ENCODE data around the gene RMI1.
A peak's percentile ranks its signal among the peaks of the same experiment; 100 is the strongest.

RMI1 gene

DNA sequence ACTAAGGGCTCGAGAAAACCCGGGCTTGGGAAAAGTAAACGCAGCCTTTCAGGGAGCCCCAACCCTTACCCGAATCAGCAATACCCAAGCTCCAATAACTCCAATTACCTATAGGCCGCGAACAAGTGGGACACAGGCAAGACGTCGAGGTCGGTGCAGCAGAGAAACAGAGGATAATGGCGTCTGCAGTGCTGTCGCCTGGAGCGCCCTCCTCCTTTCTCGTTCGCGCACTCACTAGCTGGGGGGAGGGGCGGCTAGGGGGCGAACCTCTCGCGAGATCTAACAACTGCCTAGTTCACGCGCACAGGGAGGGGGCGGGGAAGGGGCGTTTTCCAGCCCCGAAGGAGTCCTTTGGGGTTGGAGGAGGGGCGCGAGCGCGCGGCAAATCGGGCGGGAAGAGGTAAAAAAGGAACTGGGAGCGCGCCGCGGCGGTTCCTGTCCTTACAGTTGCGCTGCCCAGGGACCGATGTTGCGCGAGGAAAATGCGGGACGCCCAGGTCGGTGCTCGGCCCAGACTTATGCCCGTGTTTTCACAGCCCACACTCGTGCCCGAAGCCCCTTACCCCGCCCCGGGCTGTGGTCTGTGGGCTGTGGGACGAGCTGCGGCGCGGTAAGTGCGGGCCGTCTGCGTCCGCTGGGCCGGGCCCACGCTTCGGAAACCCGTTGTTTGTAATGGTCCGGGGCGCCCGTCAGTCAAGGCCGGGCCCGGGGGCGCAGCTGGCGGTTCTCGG is at the start of gene RMI1:
Gene RMI1 (plus strand): TSS at position 411 of the 731 bp plus-strand sequence. CDS start 20,182 bp downstream, outside the sequence.
- TF ChIP-seq, protein P1, sequence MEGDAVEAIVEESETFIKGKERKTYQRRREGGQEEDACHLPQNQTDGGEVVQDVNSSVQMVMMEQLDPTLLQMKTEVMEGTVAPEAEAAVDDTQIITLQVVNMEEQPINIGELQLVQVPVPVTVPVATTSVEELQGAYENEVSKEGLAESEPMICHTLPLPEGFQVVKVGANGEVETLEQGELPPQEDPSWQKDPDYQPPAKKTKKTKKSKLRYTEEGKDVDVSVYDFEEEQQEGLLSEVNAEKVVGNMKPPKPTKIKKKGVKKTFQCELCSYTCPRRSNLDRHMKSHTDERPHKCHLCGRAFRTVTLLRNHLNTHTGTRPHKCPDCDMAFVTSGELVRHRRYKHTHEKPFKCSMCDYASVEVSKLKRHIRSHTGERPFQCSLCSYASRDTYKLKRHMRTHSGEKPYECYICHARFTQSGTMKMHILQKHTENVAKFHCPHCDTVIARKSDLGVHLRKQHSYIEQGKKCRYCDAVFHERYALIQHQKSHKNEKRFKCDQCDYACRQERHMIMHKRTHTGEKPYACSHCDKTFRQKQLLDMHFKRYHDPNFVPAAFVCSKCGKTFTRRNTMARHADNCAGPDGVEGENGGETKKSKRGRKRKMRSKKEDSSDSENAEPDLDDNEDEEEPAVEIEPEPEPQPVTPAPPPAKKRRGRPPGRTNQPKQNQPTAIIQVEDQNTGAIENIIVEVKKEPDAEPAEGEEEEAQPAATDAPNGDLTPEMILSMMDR (IDR thresholded peaks at IDR 0.05; ENCODE audit: low read depth, low read length): no peak
- TF ChIP-seq POLR2A (IDR thresholded peaks at IDR 0.05; ENCODE audit: extremely low read depth, insufficient read length): peak; percentile 95
- TF ChIP-seq MYC (IDR thresholded peaks at IDR 0.05; ENCODE audit: low read depth, low read length): peak; percentile 54; the same call in 1 of the 2 replicates
- TF ChIP-seq MAX (IDR thresholded peaks at IDR 0.05; ENCODE audit: low read depth, low read length): peak; percentile 29; the same call in 1 of the 2 replicates
- DNase-seq (ENCODE audit: low read depth): peak; percentile 97
- peak within 1 kb of the TSS; percentile 97 for H3K4me3 ChIP-seq (ENCODE audit: low read depth, low read length)

DNA sequence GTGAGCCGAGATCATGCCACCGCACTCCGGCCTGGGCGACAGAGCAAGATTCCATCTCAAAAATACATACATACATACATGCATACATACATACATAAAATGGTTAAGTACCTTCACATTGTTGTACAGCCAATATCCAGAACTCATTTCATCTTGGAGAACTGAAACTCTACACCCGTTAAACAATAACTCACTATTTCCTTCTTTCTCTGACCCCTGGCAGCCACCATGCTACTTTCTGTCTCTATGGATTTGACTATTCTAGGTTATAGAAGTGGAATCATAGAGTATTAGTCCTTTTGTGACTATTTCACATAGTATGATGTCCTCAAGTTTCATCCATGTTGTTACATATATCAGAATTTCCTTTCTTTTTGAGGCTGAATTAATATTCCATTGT is 49.7 kb upstream of the RMI1 start:
- no peak for TF ChIP-seq POLR2A (IDR thresholded peaks at IDR 0.05; ENCODE audit: extremely low read depth, insufficient read length)
- TF ChIP-seq MYC (IDR thresholded peaks at IDR 0.05; ENCODE audit: low read depth, low read length): no peak
- TF ChIP-seq, protein P1 (IDR thresholded peaks at IDR 0.05; ENCODE audit: low read depth, low read length): no peak
- TF ChIP-seq MAX (IDR thresholded peaks at IDR 0.05; ENCODE audit: low read depth, low read length): no peak
- no peak for DNase-seq (ENCODE audit: low read depth)

DNA sequence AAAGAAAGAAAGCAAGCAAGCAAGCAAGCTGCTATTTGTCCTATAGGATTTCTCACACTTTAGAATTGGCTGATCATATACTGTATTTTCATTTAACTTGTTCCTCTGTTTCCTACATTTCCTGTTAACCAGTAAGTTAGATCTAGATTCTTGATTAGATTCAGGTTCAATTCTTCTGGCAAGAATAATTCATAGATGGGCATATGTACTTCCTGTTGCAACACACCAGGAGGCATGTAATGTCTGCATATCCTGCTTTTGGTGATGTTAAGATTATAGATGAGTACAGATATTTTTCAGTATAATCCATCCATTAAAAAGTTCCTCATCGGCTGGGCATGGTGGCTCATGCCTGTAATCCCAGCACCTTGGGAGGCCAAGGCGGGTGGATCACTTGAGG is 48.6 kb upstream of the RMI1 start:
- peak; percentile 61 for DNase-seq (ENCODE audit: low read depth)
- H3K4me3 ChIP-seq (ENCODE audit: low read depth, low read length): no peak overlapping the region
- TF ChIP-seq MYC (IDR thresholded peaks at IDR 0.05; ENCODE audit: low read depth, low read length) (no peak), POLR2A (IDR thresholded peaks at IDR 0.05; ENCODE audit: extremely low read depth, insufficient read length) (no peak), MAX (IDR thresholded peaks at IDR 0.05; ENCODE audit: low read depth, low read length) (no peak)
- TF ChIP-seq, protein P1 (IDR thresholded peaks at IDR 0.05; ENCODE audit: low read depth, low read length): no peak

More for the DNA sequence above, 49.7 kb upstream of the RMI1 start:
- H3K4me3 ChIP-seq (ENCODE audit: low read depth, low read length): no peak overlapping the region

GRCh38 chr9:83932851-83933250 is 47.8 kb upstream of the RMI1 start:
- TF ChIP-seq MYC (IDR thresholded peaks at IDR 0.05; ENCODE audit: low read depth, low read length): no peak
- TF ChIP-seq, protein P1 (IDR thresholded peaks at IDR 0.05; ENCODE audit: low read depth, low read length): no peak
- TF ChIP-seq POLR2A (IDR thresholded peaks at IDR 0.05; ENCODE audit: extremely low read depth, insufficient read length): no peak
- no peak for DNase-seq (ENCODE audit: low read depth)
- no peak overlapping the region for H3K4me3 ChIP-seq (ENCODE audit: low read depth, low read length)

- DNase-seq (ENCODE audit: low read depth): peak; percentile 47
- H3K4me3 ChIP-seq (ENCODE audit: low read depth, low read length): no peak overlapping the region
- no peak for TF ChIP-seq POLR2A (IDR thresholded peaks at IDR 0.05; ENCODE audit: extremely low read depth, insufficient read length)
- TF ChIP-seq MYC (IDR thresholded peaks at IDR 0.05; ENCODE audit: low read depth, low read length): no peak
- no peak for TF ChIP-seq MAX (IDR thresholded peaks at IDR 0.05; ENCODE audit: low read depth, low read length)
Observed at GRCh38 chr9:83933790-83934189, 46.8 kb upstream of the RMI1 start.

GRCh38 chr9:83934569-83935275 is 45.9 kb upstream of the RMI1 start:
- TF ChIP-seq POLR2A (IDR thresholded peaks at IDR 0.05; ENCODE audit: extremely low read depth, insufficient read length) (no peak), MAX (IDR thresholded peaks at IDR 0.05; ENCODE audit: low read depth, low read length) (peak; percentile 50)
- TF ChIP-seq, protein P1 (IDR thresholded peaks at IDR 0.05; ENCODE audit: low read depth, low read length): no peak
- DNase-seq (ENCODE audit: low read depth): peak; percentile 79
- H3K4me3 ChIP-seq (ENCODE audit: low read depth, low read length): no peak overlapping the region

Data from NB4 (cell line).